H9 (cell line): ENCODE measurements around the gene BMERB1. TPM values are rescaled to one million over a fixed set of nuclear protein-coding genes. Genes with fewer than 3 reads are reported as not detected.

Experiments used
- DNase-seq: peaks from one replicate; pipeline ENCODE4 v3.0.0-alpha.2; 2017
- H2AFZ ChIP-seq: one replicate; pipeline ENCODE4 v1.6.1; 2013; ENCODE audit warnings: mild to moderate bottlenecking, low read length, control low read depth, moderate library complexity
- H2AK5ac ChIP-seq: 2 replicates; pipeline ENCODE4 v1.6.1; 2013; ENCODE audit warnings: low read length, control low read depth, mixed read lengths; ENCODE audit not compliant: insufficient read length
- H2BK120ac ChIP-seq: one replicate; pipeline ENCODE4 v1.6.1; 2013; ENCODE audit warnings: low read depth, mild to moderate bottlenecking, low read length, control low read depth, inconsistent platforms; ENCODE audit not compliant: poor library complexity, severe bottlenecking
- H2BK12ac ChIP-seq: 2 replicates; pipeline ENCODE4 v1.6.1; 2013; ENCODE audit warnings: low read length, control low read depth, mixed read lengths, low read depth; ENCODE audit not compliant: insufficient read length
- H2BK15ac ChIP-seq: 2 replicates; pipeline ENCODE4 v1.6.1; 2013; ENCODE audit warnings: low read depth, low read length, control low read depth
- H2BK20ac ChIP-seq: one replicate; pipeline ENCODE4 v1.6.1; 2013; ENCODE audit warnings: low read depth, mild to moderate bottlenecking, low read length, control low read depth, inconsistent platforms; ENCODE audit not compliant: poor library complexity, severe bottlenecking
- H2BK5ac ChIP-seq: 2 replicates; pipeline ENCODE4 v1.6.1; 2013; ENCODE audit warnings: low read length, control low read depth, mixed read lengths; ENCODE audit not compliant: insufficient read length
- H3K14ac ChIP-seq: 2 replicates; pipeline ENCODE4 v1.6.1; 2013; ENCODE audit warnings: low read length, control low read depth; ENCODE audit not compliant: insufficient read depth
- H3K18ac ChIP-seq: 2 replicates; pipeline ENCODE4 v1.6.1; 2013; ENCODE audit warnings: low read depth, mild to moderate bottlenecking, mixed read lengths, low read length, control low read depth; ENCODE audit not compliant: insufficient read length
- H3K23ac ChIP-seq: 2 replicates; pipeline ENCODE4 v1.6.1; 2013; ENCODE audit warnings: low read length, control low read depth, mixed read lengths, low read depth; ENCODE audit not compliant: insufficient read length
- H3K23me2 ChIP-seq: 2 replicates; pipeline ENCODE4 v1.6.1; 2013; ENCODE audit warnings: low read depth, mild to moderate bottlenecking, mixed read lengths, low read length, control low read depth; ENCODE audit not compliant: insufficient read length, poor library complexity, severe bottlenecking
- H3K27ac ChIP-seq: 2 replicates; pipeline ENCODE4 v1.5.1; 2013; ENCODE audit warnings: low read length, control low read depth, mixed read lengths, low read depth; ENCODE audit not compliant: insufficient read length
- H3K27me3 ChIP-seq: 2 replicates; pipeline ENCODE4 v1.6.1; 2013; ENCODE audit warnings: low read length, control low read depth, inconsistent platforms; ENCODE audit not compliant: insufficient read depth
- H3K4ac ChIP-seq: 2 replicates; pipeline ENCODE4 v1.6.1; 2013; ENCODE audit warnings: low read depth, mild to moderate bottlenecking, control low read depth, inconsistent platforms, low read length, moderate library complexity
- H3K4me1 ChIP-seq: 2 replicates; pipeline ENCODE4 v1.6.1; 2013; ENCODE audit warnings: low read length, control low read depth, inconsistent platforms; ENCODE audit not compliant: insufficient read depth
- H3K4me2 ChIP-seq: 2 replicates; pipeline ENCODE4 v1.6.1; 2013; ENCODE audit warnings: low read length, control low read depth, mixed read lengths; ENCODE audit not compliant: insufficient read length, insufficient read depth
- H3K56ac ChIP-seq: 2 replicates; pipeline ENCODE4 v1.6.1; 2013; ENCODE audit warnings: low read depth, mild to moderate bottlenecking, mixed read lengths, low read length, control low read depth; ENCODE audit not compliant: insufficient read length
- H3K79me1 ChIP-seq: 2 replicates; pipeline ENCODE4 v1.6.1; 2013; ENCODE audit warnings: low read depth, mild to moderate bottlenecking, moderate library complexity, low read length, control low read depth, inconsistent platforms; ENCODE audit not compliant: insufficient read depth, poor library complexity, severe bottlenecking
- H3K79me2 ChIP-seq: 2 replicates; pipeline ENCODE4 v1.6.1; 2013; ENCODE audit warnings: low read length, control low read depth, inconsistent platforms; ENCODE audit not compliant: insufficient read depth
- H3K9ac ChIP-seq: 2 replicates; pipeline ENCODE4 v1.6.1; 2013; ENCODE audit warnings: low read length, control low read depth, mixed read lengths; ENCODE audit not compliant: insufficient read length; ENCODE audit errors: extremely low read depth
- H3K9me3 ChIP-seq: one replicate; pipeline ENCODE4 v1.6.1; 2013; ENCODE audit warnings: low read depth, low read length, inconsistent platforms; ENCODE audit not compliant: control insufficient read depth
- H3T11ph ChIP-seq: one replicate; pipeline ENCODE4 v1.6.1; 2013; ENCODE audit warnings: mild to moderate bottlenecking, low read length, control low read depth, inconsistent platforms
- H4K20me1 ChIP-seq: one replicate; pipeline ENCODE4 v1.6.1; 2013; ENCODE audit not compliant: control insufficient read depth, insufficient read length, insufficient read depth
- H4K5ac ChIP-seq: 2 replicates; pipeline ENCODE4 v1.6.1; 2013; ENCODE audit warnings: low read depth, mild to moderate bottlenecking, mixed read lengths, low read length, control low read depth; ENCODE audit not compliant: insufficient read length
- H4K8ac ChIP-seq: replicated peaks from 2 replicates; pipeline ENCODE4 v1.6.1; 2013; ENCODE audit warnings: low read length, control low read depth, mixed read lengths, low read depth; ENCODE audit not compliant: insufficient read length
- H4K91ac ChIP-seq: 2 replicates; pipeline ENCODE4 v1.6.1; 2013; ENCODE audit warnings: low read depth, mild to moderate bottlenecking, moderate library complexity, mixed read lengths, low read length, control low read depth; ENCODE audit not compliant: insufficient read length
- H3K27ac Mint-ChIP-seq, 3 experiments: 2 replicates in 2 of 3; 3 replicates in 1 of 3; pipeline ENCODE4 v1.8.0; 2020 to 2021; ENCODE audit warnings: mixed read lengths in 3 of 3, mild to moderate bottlenecking in 1 of 3, moderate library complexity in 1 of 3
- H3K27me3 Mint-ChIP-seq: 2 replicates; pipeline ENCODE4 v1.8.0; 2021; ENCODE audit warnings: low read depth, mild to moderate bottlenecking, moderate library complexity, mixed read lengths
- H3K36me3 Mint-ChIP-seq, 3 experiments: 2 replicates in 2 of 3; 3 replicates in 1 of 3; pipeline ENCODE4 v1.8.0; 2020 to 2021; ENCODE audit warnings: low read depth in 3 of 3, mixed read lengths in 3 of 3; ENCODE audit not compliant: insufficient read depth in 1 of 3
- H3K4me1 Mint-ChIP-seq, 2 experiments: 2 replicates each; pipeline ENCODE4 v1.8.0; 2020; ENCODE audit warnings: mixed read lengths in 2 of 2
- H3K4me3 Mint-ChIP-seq, 2 experiments: 2 replicates in 1 of 2; 3 replicates in 1 of 2; pipeline ENCODE4 v1.8.0; 2020 to 2021; ENCODE audit warnings: mild to moderate bottlenecking in 2 of 2, mixed read lengths in 2 of 2, moderate library complexity in 1 of 2
- H3K9me3 Mint-ChIP-seq, 2 experiments: 2 replicates in 1 of 2; 3 replicates in 1 of 2; pipeline ENCODE4 v1.8.0; 2020; ENCODE audit warnings: mild to moderate bottlenecking in 2 of 2, mixed read lengths in 2 of 2, moderate library complexity in 1 of 2
- CTCF ChIP-seq: fragments of 200-600 bp; sonication (generic); conservative IDR thresholded peaks from 3 replicates; pipeline ENCODE4 v1.8.0; 2021; ENCODE audit warnings: antibody characterized with exemption, mild to moderate bottlenecking
- WGBS: extraction: QIAGEN DNeasy Blood & Tissue Kit; methylation state at CpG from one replicate; pipeline ENCODE4 v1.1.7; 2013; ENCODE audit warnings: missing lambda C conversion rate, low lambda C conversion rate, mixed read lengths; ENCODE audit not compliant: insufficient read length; ENCODE audit errors: extremely low coverage; 5-methylcytosine and 5-hydroxymethylcytosine counted together
- total RNA-seq: library from RNA; stranded (reverse); gene quantifications from 2 replicates; pipeline ENCODE4 v1.2.1, GENCODE V29; 2021

BMERB1 gene
- total RNA-seq, 1 experiment from 2014 or later = 19.5 TPM

GRCh38 chr16:15529673-15530072 is 95.3 kb downstream of the BMERB1 start:
- Histone ChIP-seq H3K23ac (no peak overlapping the region), H2BK15ac (no peak overlapping the region), H2BK20ac (no peak overlapping the region), H4K91ac (no peak overlapping the region), H2BK120ac (no peak overlapping the region), H3T11ph (no peak overlapping the region), H3K79me1 (no peaks in the 10 kb centered on the region), H2BK5ac (no peak overlapping the region), H3K27me3 (no peaks in the 10 kb centered on the region), H2BK12ac (no peak overlapping the region), H3K56ac (no peak overlapping the region), H3K9ac (no peak overlapping the region), H3K23me2 (no peaks in the 10 kb centered on the region), H2AFZ (no peak overlapping the region), H3K4ac (no peak overlapping the region), H3K4me1 (no peaks in the 10 kb centered on the region), H3K79me2 (no peaks in the 10 kb centered on the region), H3K18ac (no peak overlapping the region), H2AK5ac (no peak overlapping the region), H3K27ac (no peak overlapping the region), H3K9me3 (no peaks in the 10 kb centered on the region), H4K8ac (no peak overlapping the region), H3K4me2 (no peak overlapping the region), H3K14ac (no peak overlapping the region), H4K5ac (no peak overlapping the region), H4K20me1 (no peaks in the 10 kb centered on the region)
- no peaks in the 10 kb centered on the region for H3K27me3 Mint-ChIP-seq
- peaks cover 0 to 4% (median 0%) of the 10 kb centered on the region in 3 experiments; a peak in 3 of 7 replicates for H3K36me3 Mint-ChIP-seq
- no peak overlapping the region; a peak in 1 of 5 replicates for H3K4me3 Mint-ChIP-seq
- no CpG with 5 or more reads among the region's 5 CpGs for WGBS
- DNase-seq = no peak
- no peaks in the 10 kb centered on the region for H3K4me1 Mint-ChIP-seq
- no peaks in the 10 kb centered on the region for H3K9me3 Mint-ChIP-seq
- no peak for TF ChIP-seq CTCF
- no peak overlapping the region; a peak in 1 of 7 replicates for H3K27ac Mint-ChIP-seq
